H4 (cell line): ENCODE data around the gene LSP1. TPM values are rescaled to one million over a fixed set of nuclear protein-coding genes. Genes with fewer than 3 reads are reported as not detected.

ENCODE experiments used
- DNase-seq: peaks from one replicate; pipeline ENCODE4 v3.0.0-alpha.2; 2015; ENCODE audit warnings: low spot score
- total RNA-seq: library from RNA; depleted of rRNA; stranded (reverse); fragments of >200 nt; shearing (Covaris generic); gene quantifications from 2 replicates; pipeline ENCODE4 v1.2.3, GENCODE V29; 2014

LSP1 gene
- total RNA-seq, 1 experiment from 2014 or later: 3.3 TPM

DNA sequence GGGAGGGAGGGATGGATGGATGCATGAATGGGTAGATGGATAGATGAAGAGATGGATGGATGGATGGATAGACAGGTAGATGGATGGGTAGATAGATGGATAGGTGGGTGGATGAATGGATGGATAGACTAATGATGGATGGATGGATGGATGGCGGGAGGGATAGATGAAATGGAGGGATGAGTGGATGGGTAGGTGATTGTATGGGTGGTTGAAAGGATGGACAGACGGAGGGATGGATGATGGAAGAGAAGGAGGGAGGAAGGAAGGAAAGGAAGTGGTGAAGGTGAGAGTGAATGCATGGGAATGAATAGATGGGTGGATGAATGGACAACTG, 62.9 kb downstream of the LSP1 start:
- DNase-seq: no peak

DNA sequence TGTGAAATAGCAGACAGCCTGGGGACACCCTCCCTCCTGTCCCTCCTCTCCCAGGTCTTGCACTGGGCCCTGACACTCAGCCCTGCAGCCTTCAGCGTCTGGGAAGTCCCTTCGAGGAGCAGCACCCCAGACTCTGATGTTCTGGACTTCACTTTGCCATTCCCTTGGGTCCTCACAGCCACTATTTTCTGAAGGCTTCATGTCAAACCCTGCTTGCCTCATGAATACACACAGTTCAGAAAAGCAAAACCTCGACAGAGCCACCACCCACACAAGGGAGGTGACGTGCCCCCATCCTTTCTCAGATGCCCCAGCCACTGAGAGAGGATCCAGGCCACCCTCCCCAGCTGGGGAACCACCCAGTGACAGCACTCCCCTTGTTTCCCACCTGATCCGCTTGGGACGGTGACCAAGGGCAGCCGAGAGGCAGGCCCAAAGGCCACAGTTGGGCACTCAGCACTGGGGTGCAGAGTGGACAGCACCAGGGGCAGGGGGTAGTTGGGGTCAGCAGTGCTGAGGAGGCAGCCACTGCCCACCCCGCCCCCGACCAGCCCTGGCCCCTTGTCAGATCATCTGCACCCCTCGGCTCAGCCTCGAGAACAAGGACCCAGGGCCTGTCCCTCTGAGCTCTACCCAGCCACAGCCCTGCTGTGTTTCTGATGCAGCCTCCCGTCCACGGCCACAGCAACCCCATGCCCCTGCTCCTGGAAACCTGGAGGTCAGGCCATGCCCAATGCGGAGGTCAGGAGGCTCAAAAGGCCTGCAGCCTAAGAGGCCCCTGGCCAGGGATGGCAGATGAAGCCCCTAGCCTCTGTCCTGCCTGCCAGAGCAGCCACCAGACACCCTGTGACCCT, 63.5 kb downstream of the LSP1 start:
- no peak for DNase-seq

DNA sequence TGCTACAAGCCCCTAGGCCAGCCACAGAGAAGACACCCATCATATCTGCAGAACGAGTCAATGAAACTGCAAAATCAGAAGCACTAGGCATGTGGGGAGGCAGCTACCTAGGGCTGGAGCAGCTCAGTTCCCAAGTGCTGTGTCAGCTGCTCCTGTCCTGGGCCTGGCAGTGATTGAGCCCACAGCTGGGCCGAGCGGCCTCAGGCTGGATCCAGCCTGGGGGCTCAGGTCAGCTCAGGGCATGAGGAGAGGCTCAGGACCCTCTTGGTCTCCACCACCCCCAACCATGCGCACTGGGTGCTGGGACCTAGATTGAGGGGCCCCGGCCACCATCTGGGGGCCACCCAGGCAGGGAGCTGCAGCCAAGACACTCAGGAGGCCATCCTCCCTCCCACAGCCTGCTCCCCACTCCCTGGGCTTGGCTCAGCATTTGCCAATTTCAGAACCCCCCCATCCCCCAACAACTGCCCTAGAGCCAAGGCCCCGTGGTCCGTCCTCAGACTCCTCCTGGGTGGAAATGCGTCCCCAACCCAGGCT, 64.2 kb downstream of the LSP1 start:
- no peak for DNase-seq

DNA sequence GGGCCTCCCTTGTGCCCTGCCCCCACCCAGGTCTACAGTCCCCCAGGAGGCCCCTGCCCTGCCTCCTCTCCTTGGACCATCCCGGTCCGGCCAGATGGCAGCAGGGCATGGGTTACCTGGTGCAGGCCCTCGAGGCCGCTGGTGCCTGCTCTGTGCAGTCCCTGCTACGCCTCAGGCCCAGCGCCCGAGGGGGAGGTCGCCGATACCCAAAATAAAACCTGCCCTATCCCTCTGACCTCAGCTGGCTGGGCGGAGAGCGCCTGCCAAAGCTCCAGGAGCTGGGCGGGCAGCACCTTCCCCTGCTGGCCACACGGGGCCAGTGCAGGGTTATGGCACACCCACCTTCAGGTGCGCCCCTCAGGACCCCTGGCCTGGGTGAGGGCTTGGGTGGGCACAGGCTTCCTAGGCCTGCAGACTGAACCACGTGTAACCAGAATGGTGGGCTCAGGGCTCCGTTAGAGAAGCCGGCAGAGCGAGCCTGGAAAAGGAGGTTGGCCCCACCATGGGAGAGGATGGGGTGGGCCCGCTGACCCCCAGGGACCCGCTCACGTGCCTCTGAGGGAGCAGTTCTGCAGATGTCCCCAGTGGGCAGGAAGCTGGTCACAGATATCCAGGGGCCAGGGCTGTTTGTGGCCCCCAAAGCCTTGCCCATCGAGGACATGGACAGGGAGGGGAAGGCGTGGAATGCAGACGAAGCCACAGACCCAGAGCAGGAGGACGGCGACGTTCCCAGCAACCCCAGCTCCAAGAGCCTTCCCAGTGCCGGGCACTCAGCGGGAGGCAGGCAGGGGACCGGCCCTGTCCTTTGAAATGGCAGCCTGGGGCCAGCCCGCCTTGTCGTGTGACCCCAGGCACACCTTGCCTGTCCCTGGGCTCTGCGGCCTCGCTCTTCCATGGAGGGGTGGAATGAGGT, 64.9 kb downstream of the LSP1 start:
- DNase-seq: no peak

DNA sequence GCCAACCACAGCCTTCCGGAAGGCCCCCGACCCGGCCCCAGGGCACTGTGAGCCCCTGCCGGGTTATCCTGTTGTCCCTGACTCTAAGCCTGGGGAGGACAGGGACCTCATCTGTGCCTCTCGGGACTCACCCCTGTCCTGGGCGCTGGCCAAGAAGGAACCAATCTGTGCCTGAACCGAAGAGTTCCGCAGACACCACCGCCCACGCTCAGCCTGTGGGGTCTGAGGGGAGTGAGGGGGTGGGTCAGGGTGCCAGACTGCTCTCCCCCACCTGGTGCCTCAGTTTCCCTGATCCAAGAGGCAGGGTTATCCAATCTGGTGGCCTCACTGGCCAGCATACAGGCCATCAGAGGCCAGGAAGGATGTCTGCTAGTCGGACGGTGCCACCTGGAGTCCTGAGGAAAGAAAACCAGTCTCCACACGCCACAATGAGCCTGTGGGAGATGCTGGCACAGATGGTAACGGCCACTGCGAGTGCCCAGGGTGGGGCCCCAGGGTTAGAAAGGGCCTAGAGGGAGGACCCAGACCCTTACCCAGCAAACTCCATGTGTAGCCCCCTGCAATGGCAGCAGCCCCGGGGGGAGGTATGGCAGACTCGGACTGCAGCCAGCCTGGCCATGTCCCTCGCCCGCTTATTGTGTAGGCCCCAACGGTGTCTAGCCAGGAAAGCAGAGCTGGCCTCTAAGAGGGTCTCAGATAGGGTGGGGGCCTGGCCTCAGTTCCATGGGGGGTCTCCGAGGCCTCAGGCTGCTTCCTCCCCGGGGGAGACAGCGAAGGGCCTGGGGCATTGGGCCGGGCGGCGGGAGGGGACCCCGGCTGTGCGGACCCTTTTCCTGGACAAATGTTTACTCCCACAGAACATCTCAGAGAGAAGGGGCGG, 65.8 kb downstream of the LSP1 start:
- no peak for DNase-seq

DNA sequence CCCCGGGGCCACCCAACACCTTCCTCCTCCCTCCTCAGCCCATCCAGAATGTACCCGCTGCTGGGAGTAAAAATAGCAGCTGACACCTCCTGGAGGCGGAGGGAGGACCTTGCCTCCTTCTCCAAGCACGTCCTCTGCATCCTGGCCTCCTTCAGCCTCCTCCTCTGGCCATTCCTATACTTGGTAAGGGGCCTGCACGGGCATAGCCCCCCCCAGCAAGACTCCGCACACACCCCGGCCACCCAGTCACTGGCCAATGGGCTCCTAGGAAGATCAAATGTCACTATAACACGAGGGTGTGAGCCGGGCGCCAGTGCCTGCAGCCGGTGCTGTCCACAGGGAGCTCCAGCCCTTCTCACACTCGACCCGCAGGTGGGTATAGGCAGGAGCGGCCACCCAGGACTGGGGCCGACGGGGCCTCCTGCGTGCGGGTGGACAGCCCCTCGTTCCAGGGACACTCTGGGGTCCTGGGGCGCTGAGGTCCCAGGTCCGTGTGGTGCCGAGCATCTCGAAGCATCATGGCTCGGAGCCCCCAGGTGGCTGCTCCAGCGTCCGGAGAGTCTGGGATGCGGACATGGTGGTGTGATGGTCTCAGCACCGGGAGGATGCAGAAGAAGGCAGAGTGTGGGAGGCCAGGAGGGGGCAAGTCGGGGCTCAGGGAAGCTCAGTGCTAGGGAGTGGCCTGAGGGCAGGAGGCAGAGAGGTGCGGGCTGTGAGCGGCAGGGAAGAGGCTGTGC, 66.7 kb downstream of the LSP1 start, which contains the start of gene TNNT3:
Gene TNNT3, plus strand, starts transcription at position 313 of the 737 bp plus-strand sequence. CDS start 3,172 bp downstream, outside the sequence.
- no peak for DNase-seq

DNA sequence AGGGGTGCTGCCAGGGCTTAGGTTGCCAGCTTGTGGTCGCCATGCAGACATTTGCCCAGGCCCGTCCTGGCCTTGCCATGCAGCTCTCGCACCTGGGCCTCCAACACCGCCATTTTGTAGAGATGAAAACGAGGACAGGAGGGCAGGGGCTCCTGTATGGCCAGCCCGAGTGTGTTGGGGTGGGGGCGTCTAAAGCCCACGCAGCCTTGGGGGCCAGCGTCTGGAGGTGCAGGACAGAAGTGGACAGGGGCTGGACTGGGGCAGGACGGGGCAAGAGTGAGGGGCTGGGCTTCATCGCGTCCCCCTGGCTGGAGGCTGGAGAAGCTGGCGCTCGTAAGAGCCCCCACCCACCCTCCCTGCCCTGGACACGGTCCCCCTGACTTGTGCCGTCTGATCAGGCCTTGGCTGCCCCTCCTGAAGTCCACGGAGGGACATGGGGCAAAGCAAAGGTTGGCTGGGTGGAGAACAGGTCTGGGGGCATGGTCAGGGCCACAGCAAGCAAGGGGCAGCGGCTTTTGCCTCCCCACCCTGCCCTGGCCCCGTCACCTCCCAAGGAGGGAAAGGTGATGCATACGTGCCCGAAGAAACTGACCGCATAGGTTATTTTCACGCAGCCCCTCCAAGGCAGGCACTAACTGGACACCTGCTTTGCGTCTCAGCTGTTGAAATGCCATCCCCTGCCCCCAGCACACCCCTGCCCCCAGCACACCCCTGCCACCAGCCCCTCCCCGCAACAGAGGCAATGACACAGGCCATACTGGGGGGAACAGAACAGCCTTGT, 67.4 kb downstream of the LSP1 start:
- DNase-seq: no peak

DNA sequence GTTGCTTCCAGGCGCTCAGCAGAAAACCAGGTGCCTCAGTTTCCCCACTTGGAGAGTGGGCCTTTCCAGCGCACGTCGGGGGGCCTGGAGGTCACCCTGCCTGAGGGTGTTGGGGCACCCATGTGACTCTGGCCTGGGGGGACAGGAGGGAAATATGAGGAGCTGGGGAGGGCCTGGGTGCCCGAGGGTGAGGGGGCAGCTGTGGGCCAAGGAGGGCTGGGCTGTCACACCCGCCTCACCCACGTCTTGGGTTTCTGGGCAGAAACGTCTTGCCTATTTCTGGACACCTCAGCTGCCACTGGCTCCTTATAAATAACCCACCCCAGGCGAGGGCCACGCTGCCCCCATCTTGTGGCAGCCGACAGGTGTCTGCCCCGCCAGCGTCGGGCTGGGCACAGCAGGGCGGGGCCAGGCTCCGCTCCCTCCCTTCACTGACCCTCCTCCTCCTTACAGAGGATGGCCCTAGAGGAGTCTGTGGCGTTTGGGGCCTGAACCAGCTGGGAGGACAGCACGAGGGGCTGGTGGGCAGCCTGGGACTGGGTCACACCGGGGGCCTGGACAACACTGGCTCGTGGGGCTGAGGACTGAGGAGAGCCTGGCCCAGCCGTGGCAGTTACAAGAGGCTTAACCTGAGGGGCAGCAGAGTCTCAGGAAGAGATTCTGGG, 68.2 kb downstream of the LSP1 start:
- DNase-seq: no peak

DNA sequence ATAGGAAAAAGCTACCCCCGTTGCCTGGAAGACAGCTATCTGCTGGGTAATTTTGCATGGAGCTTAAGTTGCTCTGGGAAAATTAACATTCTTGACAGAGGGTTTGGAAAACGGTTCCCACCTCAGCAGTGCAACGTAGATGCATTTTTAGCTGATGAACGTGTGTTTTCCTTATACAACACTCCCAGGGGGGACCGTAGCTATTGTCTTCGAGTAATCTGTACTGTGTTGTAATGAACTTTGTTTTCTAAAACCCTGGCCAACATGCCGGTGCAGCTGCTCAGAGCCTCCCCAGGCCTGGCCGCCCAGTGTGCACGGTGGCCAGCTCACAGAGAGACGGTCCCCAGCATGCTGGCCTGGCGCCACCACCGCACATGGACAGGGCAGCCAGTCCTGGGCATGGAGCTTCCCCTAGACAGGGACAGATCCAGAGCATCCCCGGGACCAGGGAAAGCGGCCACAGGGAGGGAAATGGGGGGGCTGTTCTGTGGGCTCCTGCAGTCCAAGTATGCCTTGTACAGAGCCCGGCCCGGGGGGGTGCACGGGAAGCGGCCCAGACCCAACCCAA, 68.8 kb downstream of the LSP1 start:
- no peak for DNase-seq

DNA sequence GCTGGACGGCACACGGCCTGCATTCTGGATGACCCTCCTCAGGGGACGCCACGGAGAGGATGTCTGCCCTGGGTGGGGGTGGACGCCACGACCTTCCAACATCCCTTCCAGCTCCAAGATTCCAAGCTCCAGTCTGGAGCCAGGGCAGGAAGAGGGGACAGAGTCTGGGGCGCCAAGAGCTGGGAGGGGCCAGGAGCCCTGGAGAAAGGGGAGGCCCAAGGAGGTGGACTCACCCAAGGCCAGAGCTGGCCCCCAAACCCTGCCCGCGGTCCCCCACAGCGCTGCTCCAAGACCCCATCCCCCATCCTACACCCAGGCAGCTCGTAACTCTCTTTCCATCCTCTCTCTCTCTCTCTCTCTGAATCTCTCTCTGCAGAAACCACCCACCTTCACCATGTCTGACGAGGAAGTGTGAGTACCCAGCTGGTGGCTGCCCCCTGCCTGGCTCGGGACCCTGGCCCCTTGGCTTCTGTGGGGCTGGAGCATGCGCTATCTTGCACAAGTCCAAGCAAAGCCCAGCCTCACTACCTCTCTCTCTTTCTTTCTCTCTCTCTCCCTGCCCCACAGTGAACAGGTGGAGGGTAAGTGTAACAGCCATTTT, 69.7 kb downstream of the LSP1 start:
- DNase-seq: no peak

DNA sequence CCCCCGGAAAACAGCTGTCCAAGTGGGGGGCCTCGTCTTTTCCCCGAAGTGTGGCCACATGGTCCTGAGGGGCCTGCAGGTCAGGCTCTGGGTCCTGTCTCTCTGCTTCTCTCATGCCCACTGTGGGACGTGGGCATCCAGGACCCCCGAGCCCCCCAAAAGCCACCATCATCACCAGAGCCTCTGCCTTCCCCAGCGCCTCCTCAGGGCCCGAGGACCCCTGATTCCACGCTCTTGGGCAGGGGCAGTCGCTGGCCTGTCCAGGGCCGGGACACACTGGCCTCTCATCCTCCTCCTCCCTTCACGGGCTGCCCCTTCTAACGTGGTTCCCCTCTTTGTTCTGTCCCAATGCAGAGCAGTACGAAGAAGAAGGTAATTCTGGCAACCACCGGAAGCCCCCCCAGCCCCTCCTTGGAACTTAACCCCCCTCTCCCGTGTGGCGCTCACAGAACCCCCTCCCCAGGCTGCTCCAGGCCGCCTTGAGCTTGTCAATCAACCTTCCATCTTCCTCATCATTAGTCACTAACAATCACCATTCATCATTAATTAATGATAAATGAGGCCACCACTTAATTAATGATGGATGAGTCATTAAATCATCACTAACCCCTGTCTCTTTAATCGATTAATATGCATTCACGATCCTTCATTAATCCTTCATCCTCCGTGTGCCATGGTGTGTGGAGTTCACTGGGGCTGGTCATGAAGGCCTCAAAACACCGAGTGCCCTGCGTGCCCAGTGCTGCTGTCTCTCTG, 70.5 kb downstream of the LSP1 start:
- no peak for DNase-seq

DNA sequence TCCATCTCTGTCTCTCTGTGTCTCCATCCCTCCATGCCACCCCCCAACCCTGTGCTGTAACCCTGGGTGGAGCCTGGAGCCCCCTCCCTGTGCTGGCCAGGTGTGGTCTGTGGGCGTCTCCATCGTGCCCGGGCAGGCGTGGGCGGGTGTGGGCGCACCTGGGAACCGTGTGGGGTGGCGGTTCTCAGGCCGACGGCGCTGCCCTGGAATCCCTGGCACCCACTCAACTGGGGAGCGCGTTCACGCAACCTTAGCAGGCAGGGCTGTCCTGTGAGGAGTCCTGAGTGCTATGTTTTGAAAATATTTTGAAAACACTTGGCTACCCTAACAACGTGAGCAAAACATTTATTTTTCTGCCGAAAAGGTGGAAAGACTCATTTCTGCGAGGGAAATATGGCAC, 71.3 kb downstream of the LSP1 start:
- no peak for DNase-seq

DNA sequence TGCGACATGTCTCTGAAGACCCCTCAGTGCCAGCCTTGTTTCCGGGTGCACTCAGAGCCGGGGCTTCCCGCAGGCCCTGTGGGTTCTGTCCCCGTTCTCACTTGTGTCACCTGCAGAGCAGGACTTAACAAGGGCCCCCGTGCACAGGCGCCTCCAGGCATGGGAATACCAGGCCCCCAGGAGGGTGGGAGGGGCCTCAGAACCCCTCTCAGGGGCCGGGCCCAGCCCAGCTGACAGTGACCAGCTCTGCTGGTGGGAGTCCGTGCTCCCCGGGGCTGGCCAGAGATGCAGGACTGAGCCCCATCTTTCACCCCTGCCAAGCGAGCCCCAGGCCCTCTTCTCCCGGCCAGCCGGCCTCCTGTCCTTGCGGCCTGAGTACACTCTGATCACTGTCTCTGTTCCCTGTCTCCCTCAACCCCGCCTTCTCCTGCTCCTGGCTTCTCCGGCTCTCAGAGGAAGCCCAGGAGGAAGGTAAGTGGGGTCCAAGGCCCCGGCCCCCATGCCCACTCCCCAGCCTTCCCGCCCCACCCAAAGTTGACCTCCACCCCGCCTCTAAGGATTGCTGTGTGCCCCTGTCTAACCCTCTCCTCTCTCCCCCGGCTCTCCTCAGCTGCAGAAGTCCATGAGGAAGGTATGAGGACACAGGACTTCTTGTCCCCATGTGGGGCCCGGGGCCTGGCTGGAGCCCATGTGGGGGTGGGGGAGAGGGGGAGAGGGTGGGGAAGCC, 71.9 kb downstream of the LSP1 start:
- no peak for DNase-seq

DNA sequence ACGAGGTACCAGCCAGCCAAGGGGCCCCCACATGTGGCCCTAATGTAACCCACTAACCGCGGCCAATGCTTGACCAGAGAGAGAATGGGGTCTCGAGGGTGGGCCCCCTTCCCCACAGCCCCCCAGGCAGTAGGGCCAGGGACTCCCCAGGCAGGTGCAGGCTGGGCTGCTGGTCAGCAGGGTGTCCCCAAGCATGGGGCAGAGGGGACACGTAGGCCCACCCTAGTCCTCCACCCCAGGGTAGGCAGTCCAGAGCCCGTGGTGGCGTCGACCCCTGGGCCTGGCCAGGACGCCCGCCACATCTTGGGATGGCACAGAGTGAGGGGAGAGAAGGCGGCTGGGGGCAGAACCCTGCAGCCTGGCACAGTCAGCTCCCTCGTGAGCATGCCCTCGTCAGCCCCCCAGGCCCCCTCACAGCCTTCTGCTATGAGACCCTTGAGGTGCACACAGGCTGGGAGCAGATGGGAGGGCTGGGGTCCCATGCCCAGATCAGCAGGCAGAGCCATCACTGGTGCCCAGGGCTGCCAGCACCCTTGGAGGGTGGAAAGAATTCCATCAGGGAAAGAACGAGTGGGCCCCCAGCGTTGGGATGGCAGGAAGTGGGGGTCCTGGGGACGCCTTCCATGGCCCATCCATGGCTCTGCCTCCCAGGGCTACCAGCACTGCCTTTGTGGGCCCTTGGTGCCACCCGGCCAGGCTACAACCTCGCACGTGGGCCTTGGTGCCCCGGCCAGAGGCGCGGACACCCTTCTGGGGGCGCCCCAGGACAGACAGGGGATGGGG, 72.7 kb downstream of the LSP1 start:
- DNase-seq: no peak

DNA sequence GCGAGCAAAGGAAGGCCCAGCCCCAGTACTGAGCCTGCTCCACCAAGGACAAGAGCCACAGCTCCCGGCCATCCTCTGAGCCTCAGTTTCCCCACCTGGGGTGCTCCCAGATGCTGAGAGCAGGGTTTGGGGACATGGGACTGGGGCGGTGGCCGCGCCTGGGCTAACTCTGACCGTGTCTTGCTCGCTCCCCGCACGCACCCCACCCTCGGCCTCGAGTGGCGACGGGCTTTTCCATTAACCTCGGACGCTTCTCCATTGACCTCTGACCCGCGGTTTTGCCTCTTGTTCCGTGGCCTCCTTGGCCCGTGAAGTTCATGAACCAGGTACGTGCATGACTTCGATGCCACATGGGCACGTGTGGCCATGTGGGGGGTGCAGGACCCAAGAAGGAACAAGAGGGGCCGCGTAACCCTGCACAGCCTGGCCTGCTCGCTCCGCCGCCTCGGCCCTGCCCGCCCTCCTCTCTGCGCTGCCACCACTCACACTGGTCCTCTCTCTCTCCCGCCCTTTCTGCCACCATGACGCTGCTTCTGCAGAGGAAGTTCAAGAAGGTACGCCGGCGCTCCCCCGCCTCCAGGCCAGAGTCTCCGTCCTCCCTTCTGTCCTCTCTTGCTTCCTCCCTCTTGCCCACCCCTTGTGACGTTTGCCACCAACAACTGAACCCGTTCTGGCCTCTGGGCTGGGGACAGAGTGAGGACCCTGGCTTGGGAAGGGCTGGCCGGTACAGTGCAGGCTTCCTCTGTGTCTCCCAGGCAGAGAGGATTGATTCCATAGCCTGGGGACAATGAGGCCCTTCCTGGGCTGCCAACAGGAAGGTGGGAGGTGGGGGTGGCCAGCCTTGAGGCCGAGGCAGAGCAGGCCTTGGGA, 73.5 kb downstream of the LSP1 start:
- no peak for DNase-seq
